Glutamatergic neuron (in vitro differentiated cells): ENCODE results near the gene LENG8. TPM values are rescaled to one million over a fixed set of nuclear protein-coding genes. Genes with fewer than 3 reads are reported as not detected.
A peak's percentile ranks its signal among the peaks of the same experiment; 100 is the strongest.
"Not testable (repeated sequence)": the region's sequence is repeated elsewhere in the genome, so short reads cannot be mapped to it uniquely, and the experiment has no call there.

Experiments used
- DNase-seq: peaks from one replicate; pipeline ENCODE4 v3.0.0; 2022
- H3K27ac Mint-ChIP-seq: one replicate; pipeline ENCODE4 v1.8.0; 2020; ENCODE audit warnings: mild to moderate bottlenecking, mixed read lengths, inconsistent platforms; ENCODE audit not compliant: unreplicated experiment
- H3K27me3 Mint-ChIP-seq: one replicate; pipeline ENCODE4 v1.8.0; 2020; ENCODE audit warnings: mild to moderate bottlenecking, moderate library complexity, mixed read lengths, inconsistent platforms; ENCODE audit not compliant: unreplicated experiment
- H3K36me3 Mint-ChIP-seq: one replicate; pipeline ENCODE4 v1.8.0; 2020; ENCODE audit warnings: mild to moderate bottlenecking, mixed read lengths, inconsistent platforms; ENCODE audit not compliant: unreplicated experiment
- H3K4me1 Mint-ChIP-seq: one replicate; pipeline ENCODE4 v1.8.0; 2020; ENCODE audit warnings: mild to moderate bottlenecking, low read depth, mixed read lengths, inconsistent platforms; ENCODE audit not compliant: unreplicated experiment
- H3K4me3 Mint-ChIP-seq: one replicate; pipeline ENCODE4 v1.8.0; 2020; ENCODE audit warnings: mild to moderate bottlenecking, mixed read lengths, inconsistent platforms; ENCODE audit not compliant: unreplicated experiment
- H3K9me3 Mint-ChIP-seq: one replicate; pipeline ENCODE4 v1.8.0; 2020; ENCODE audit warnings: mild to moderate bottlenecking, moderate library complexity, mixed read lengths, inconsistent platforms; ENCODE audit not compliant: unreplicated experiment
- total RNA-seq: library from RNA; stranded (reverse); fragmentation: NEBNext Ultra II Directional; extraction: Animal tissue kit (Norgen Biotek cat#: 25700); gene quantifications from one replicate; pipeline ENCODE4 v1.2.1, GENCODE V29; 2021; ENCODE audit not compliant: unreplicated experiment
- TF ChIP-seq, protein P1 (sequence below): fragments of 200-600 bp; sonication (generic); IDR thresholded peaks from one replicate; pipeline ENCODE4 v1.5.0; 2021; ENCODE audit not compliant: partially characterized antibody, unreplicated experiment

LENG8 gene
- total RNA-seq, 1 donor from 2014 or later, result 278 TPM

DNA sequence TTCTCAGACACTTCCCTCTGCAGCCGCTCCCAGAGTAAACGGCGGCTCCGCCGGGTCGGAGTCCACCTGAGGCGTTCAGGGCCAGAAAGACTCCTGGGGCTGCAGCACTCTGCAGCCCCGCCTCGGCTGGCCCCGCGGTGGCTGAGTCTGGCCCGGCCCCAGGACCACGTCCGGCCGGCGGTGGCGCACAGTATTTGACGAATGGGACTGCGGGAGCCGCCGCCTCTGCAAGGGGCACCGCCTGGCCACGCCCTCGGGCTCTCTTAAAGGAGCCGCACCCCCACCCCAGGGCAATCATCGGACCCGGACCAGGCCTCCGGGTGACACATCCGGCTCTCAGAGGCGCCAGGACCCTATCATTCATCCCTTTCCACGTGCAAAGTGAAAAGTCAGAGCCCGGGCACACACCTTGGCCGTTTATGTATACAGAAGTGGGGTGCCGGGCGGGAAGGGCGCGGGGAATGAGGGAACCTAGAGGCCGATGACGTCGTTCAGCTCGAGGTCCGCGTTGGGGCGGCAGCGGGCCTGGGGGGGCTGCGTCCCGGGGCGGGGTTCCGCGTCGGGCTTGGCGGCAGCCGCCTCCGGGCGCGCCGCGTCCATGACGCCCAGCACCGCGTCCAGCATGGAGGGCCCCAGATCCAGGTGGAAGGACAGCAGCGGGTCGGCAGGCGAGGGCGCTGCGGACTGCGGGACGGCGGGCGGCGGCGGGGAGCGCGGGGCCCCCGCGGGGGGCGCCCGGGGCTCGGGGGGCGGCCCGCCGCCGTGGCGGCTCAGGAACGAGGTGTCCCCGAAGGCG lies 15.8 kb downstream of the LENG8 start:
- H3K27ac Mint-ChIP-seq, result peak overlapping the region; percentile 88
- H3K9me3 Mint-ChIP-seq, result peaks cover 16% of the 10 kb centered on the region
- peaks cover 3% of the 10 kb centered on the region for H3K4me1 Mint-ChIP-seq
- peak; percentile 96 for DNase-seq
- H3K36me3 Mint-ChIP-seq, result no peaks in the 10 kb centered on the region
- TF ChIP-seq, protein P1, sequence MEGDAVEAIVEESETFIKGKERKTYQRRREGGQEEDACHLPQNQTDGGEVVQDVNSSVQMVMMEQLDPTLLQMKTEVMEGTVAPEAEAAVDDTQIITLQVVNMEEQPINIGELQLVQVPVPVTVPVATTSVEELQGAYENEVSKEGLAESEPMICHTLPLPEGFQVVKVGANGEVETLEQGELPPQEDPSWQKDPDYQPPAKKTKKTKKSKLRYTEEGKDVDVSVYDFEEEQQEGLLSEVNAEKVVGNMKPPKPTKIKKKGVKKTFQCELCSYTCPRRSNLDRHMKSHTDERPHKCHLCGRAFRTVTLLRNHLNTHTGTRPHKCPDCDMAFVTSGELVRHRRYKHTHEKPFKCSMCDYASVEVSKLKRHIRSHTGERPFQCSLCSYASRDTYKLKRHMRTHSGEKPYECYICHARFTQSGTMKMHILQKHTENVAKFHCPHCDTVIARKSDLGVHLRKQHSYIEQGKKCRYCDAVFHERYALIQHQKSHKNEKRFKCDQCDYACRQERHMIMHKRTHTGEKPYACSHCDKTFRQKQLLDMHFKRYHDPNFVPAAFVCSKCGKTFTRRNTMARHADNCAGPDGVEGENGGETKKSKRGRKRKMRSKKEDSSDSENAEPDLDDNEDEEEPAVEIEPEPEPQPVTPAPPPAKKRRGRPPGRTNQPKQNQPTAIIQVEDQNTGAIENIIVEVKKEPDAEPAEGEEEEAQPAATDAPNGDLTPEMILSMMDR, result no peak
- H3K27me3 Mint-ChIP-seq, result peaks cover 14% of the 10 kb centered on the region
- peak overlapping the region; percentile 93 for H3K4me3 Mint-ChIP-seq

GRCh38 chr19:54465426-54466109 lies 16.6 kb downstream of the LENG8 start:
- Mint-ChIP-seq H3K4me1 (peaks cover 3% of the 10 kb centered on the region), H3K27me3 (peaks cover 18% of the 10 kb centered on the region), H3K36me3 (no peaks in the 10 kb centered on the region), H3K9me3 (peaks cover 16% of the 10 kb centered on the region), H3K27ac (no peak overlapping the region), H3K4me3 (peak overlapping the region; percentile 63)
- no peak for DNase-seq
- TF ChIP-seq, protein P1, result no peak

DNA sequence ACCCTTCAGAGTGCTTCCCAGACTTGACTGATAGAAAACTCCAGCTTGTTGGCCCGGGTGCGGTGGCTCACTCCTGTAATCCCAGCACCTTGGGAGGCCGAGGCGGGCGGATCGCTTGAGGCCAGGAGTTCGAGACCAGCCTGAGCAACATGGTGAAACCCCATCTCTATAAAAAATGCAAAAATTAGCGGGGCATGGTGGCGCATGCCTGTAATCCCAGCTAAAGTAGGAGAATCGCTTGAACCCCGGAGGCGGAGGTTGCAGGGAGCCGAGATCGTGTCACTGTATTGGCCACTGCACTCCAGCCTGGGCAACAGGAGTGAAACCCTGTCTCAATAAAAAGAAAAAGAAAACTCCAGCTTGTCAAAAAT lies 17.1 kb downstream of the LENG8 start:
- H3K27ac Mint-ChIP-seq, DNase-seq, H3K4me1 Mint-ChIP-seq, H3K36me3 Mint-ChIP-seq: not testable (repeated sequence)
- Mint-ChIP-seq H3K9me3 (peaks cover 16% of the 10 kb centered on the region), H3K4me3 (peak overlapping the region; percentile 63), H3K27me3 (peaks cover 17% of the 10 kb centered on the region)

GRCh38 chr19:54469496-54469934 lies 20.5 kb downstream of the LENG8 start:
- no peak for DNase-seq
- H3K4me1 Mint-ChIP-seq, result no peaks in the 10 kb centered on the region
- H3K9me3 Mint-ChIP-seq, result peaks cover 2% of the 10 kb centered on the region
- TF ChIP-seq, protein P1, result no peak
- H3K4me3 Mint-ChIP-seq, result no peak overlapping the region
- H3K27ac Mint-ChIP-seq, result no peak overlapping the region
- peaks cover 16% of the 10 kb centered on the region for H3K27me3 Mint-ChIP-seq
- no peaks in the 10 kb centered on the region for H3K36me3 Mint-ChIP-seq

DNA sequence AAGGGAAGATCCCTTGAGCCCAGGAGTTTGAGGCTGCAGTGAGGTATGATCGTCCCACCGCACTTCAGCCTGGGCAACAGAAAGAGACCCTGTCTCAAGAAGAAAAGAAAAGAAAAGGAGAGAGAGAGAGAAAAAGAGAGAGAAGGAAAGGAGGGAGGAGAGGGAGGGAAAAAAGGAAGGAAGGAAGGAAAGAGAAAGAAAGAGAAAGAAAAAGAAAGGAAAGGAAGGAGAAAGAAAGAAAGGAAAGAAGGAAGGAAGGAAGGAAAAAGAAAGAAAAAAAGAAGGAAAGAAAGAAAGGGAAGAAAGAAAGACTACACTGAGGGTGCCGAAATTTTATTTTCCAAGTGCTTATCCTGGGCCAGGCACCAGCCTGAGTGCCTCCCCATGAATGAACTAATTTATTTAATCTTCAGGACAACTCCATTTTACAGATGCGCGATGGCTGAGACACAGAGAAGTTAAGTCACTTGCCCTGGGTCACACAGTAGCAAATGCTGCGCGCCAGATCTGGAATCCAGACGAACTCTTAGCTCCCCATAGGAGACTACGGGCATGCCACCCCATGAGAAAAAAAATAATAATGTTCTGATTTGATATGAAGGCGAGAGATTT lies 21.4 kb downstream of the LENG8 start:
- TF ChIP-seq, protein P1, result no peak
- H3K4me1 Mint-ChIP-seq, result no peaks in the 10 kb centered on the region
- H3K27me3 Mint-ChIP-seq, result peaks cover 18% of the 10 kb centered on the region
- peaks cover 2% of the 10 kb centered on the region for H3K9me3 Mint-ChIP-seq
- H3K36me3 Mint-ChIP-seq, result no peaks in the 10 kb centered on the region
- no peak for DNase-seq
- H3K27ac Mint-ChIP-seq, result no peak overlapping the region
- H3K4me3 Mint-ChIP-seq, result peak overlapping the region; percentile 54
